Osteoblast (primary cell): ENCODE results near the gene OXSM. TPM values are rescaled to one million over a fixed set of nuclear protein-coding genes. Genes with fewer than 3 reads are reported as not detected.

Source experiments
- DNase-seq: peaks from one replicate; pipeline ENCODE4 v3.0.0; 2011; ENCODE audit warnings: low spot score, mixed read lengths; ENCODE audit not compliant: insufficient read length; ENCODE audit errors: missing footprints
- H2AFZ ChIP-seq: 2 replicates; pipeline ENCODE4 v1.6.0; 2011; ENCODE audit warnings: mild to moderate bottlenecking, low read length
- H3K27ac ChIP-seq: 2 replicates; pipeline ENCODE4 v1.5.1; 2011; ENCODE audit warnings: mild to moderate bottlenecking, low read depth, low read length, moderate library complexity
- H3K27me3 ChIP-seq: 2 replicates; pipeline ENCODE4 v1.6.0; 2012; ENCODE audit warnings: mild to moderate bottlenecking, control low read depth, inconsistent platforms, low read length, moderate library complexity; ENCODE audit not compliant: insufficient read depth
- H3K36me3 ChIP-seq: 2 replicates; pipeline ENCODE4 v1.5.1; 2011; ENCODE audit warnings: mild to moderate bottlenecking, low read length, control low read depth, moderate library complexity; ENCODE audit not compliant: insufficient read depth
- H3K4me1 ChIP-seq: 2 replicates; pipeline ENCODE4 v1.5.1; 2011; ENCODE audit warnings: mild to moderate bottlenecking, low read length, control low read depth, moderate library complexity; ENCODE audit not compliant: insufficient read depth
- H3K4me2 ChIP-seq: 2 replicates; pipeline ENCODE4 v1.6.0; 2011; ENCODE audit warnings: mild to moderate bottlenecking, low read length; ENCODE audit not compliant: insufficient read depth
- H3K4me3 ChIP-seq: fragments of 200-600 bp; sonication (generic); 3 replicates; pipeline ENCODE4 v1.5.1; 2012; ENCODE audit warnings: mild to moderate bottlenecking, low read length, inconsistent platforms; ENCODE audit not compliant: insufficient read depth
- H3K79me2 ChIP-seq: 2 replicates; pipeline ENCODE4 v1.6.0; 2012; ENCODE audit warnings: mild to moderate bottlenecking, low read length, control low read depth, inconsistent platforms; ENCODE audit not compliant: insufficient read depth
- H3K9me3 ChIP-seq: 2 replicates; pipeline ENCODE4 v1.5.1; 2011; ENCODE audit warnings: low read depth, low read length, control low read depth
- H4K20me1 ChIP-seq: 2 replicates; pipeline ENCODE4 v1.6.0; 2012; ENCODE audit warnings: mild to moderate bottlenecking, low read length, control low read depth; ENCODE audit not compliant: insufficient read depth
- total RNA-seq: library from RNA; depleted of rRNA; stranded (reverse); fragments of >200 nt; gene quantifications from 2 replicates; pipeline ENCODE4 v1.2.3, GENCODE V29; 2012
- TF ChIP-seq, protein P1 (sequence below): IDR thresholded peaks from 2 replicates; pipeline ENCODE4 v1.5.1; 2011; ENCODE audit warnings: mild to moderate bottlenecking, low read depth, low read length, moderate library complexity; ENCODE audit errors: extremely low read depth

Gene OXSM
- total RNA-seq, 1 donor = 11.2 TPM

DNA sequence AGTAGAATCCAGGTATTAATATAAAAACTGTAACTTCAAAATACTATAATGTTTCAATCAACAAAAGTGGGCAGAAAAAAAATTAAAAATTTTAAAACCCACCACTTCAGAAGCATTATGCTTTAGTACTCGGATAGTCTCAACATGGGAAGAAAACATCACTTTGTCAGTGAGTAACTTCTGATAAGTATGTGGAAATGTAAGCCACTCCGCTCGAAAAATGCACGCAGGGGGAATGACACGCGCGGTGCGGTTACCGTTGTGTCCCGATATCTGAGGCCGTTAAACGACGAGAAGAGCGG lies 7.3 kb upstream of the OXSM start:
- Histone ChIP-seq H3K79me2 (peaks cover 39% of the 10 kb centered on the region), H4K20me1 (no peaks in the 10 kb centered on the region), H3K27me3 (no peaks in the 10 kb centered on the region), H3K4me3 (peak overlapping the region; percentile 88), H3K4me1 (peaks cover 14% of the 10 kb centered on the region), H3K27ac (peak overlapping the region; percentile 70), H2AFZ (peak overlapping the region; percentile 87), H3K4me2 (peak overlapping the region; percentile 88), H3K36me3 (no peaks in the 10 kb centered on the region), H3K9me3 (no peaks in the 10 kb centered on the region)
- TF ChIP-seq, protein P1, sequence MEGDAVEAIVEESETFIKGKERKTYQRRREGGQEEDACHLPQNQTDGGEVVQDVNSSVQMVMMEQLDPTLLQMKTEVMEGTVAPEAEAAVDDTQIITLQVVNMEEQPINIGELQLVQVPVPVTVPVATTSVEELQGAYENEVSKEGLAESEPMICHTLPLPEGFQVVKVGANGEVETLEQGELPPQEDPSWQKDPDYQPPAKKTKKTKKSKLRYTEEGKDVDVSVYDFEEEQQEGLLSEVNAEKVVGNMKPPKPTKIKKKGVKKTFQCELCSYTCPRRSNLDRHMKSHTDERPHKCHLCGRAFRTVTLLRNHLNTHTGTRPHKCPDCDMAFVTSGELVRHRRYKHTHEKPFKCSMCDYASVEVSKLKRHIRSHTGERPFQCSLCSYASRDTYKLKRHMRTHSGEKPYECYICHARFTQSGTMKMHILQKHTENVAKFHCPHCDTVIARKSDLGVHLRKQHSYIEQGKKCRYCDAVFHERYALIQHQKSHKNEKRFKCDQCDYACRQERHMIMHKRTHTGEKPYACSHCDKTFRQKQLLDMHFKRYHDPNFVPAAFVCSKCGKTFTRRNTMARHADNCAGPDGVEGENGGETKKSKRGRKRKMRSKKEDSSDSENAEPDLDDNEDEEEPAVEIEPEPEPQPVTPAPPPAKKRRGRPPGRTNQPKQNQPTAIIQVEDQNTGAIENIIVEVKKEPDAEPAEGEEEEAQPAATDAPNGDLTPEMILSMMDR = no peak
- peak; percentile 89 for DNase-seq

DNA sequence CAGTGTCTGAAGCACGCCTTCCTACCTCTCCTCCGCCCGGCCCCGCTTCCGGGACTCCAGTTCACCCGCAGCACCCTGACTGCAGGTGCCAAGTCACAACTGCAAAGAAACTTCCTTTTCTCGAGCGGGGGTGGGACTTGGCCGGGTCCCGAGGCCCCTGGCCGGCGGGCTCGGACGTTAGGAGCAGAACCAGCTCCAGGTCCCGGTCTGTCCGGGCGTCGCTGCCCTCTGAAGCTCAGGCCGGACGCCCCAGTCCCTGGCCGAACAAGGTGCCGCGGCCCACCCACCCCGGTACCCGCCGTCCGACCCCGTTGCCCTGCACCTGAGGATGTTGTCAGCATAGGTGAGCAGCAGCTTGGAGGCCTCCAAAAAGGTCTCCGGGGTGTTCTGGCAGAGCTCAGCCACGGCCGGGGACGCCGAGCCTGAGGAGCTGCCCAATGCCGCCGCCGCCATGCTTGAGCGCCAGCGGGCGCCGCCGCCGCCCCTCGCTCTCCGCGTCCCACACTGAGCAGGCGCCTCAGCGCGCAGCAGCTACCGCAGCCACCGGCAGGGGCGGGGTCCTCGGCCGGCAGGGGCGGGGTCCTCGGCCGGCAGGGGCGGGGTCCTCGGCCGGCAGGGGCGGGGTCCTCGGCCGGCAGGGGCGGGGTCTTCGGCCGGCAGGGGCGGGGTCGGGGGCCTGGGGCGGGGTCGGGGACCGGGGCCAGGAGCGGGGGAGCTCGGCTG lies 6.8 kb upstream of the OXSM start, which contains the start of gene NGLY1:
NGLY1 (minus strand) TSS at position 506 of the 723 bp plus-strand sequence; CDS start at position 453, 53 bp downstream.
- Histone ChIP-seq H3K4me2 (peak within 1 kb of the TSS; percentile 92), H3K9me3 (no peaks in the 10 kb centered on the region), H3K36me3 (no peaks in the 10 kb centered on the region), H3K27me3 (no peaks in the 10 kb centered on the region), H3K4me3 (peak within 1 kb of the TSS; percentile 88), H3K27ac (peak within 1 kb of the TSS; percentile 70), H2AFZ (peak within 1 kb of the TSS; percentile 95), H3K79me2 (peaks cover 39% of the 10 kb centered on the region), H3K4me1 (peaks cover 14% of the 10 kb centered on the region), H4K20me1 (no peaks in the 10 kb centered on the region)
- DNase-seq = peak; percentile 97
- TF ChIP-seq, protein P1 = no peak

DNA sequence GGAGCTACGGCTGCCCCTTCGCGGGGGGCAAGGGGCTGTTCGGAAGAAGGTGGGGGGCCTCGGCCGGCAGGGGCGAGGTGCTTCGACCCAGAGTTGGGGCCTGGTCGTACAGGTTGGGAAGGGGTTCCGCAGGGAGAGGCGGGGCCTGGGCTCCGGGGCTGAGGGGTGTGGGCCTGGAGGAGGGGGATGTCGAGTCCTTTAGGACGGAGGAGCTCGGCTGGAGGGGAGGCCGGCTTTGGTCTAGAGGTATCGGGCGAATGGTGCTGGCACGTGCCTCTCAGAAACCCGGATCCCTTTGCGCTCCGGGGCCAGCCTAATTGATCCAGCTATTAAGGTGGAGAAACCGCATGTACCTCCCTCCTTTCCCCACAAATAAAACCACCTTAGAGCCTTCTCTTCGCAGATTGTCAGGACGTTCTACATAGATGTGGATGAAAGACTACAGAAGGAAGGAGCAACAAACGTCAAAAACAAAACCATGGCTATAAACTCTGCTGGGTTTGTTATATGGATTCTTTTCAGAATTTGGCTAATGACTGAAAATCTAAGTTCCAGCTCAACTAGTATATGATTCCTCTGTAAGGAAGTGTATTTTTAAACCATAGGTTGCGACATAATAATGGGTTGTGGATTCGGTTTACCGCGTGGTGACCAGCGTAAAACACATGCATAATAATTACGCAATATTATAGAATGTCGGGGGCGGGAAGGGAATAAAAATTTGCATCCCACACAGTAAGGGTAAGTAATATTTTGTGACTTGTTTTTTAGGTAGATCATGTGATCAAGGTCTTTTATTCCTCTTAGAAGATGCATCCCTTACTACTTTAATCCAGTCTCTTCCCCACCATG lies 6.0 kb upstream of the OXSM start:
- DNase-seq = peak; percentile 88
- peak overlapping the region; percentile 92 for H3K4me2 ChIP-seq

More for the DNA sequence above, 6.0 kb upstream of the OXSM start:
- H3K4me1 ChIP-seq = peaks cover 18% of the 10 kb centered on the region
- H2AFZ ChIP-seq = peak overlapping the region; percentile 95
- peak overlapping the region; percentile 64 for H3K27ac ChIP-seq
- H3K79me2 ChIP-seq = peaks cover 38% of the 10 kb centered on the region
- no peaks in the 10 kb centered on the region for H3K36me3 ChIP-seq
- peak overlapping the region; percentile 88 for H3K4me3 ChIP-seq
- H3K9me3 ChIP-seq = no peaks in the 10 kb centered on the region
- TF ChIP-seq, protein P1 = no peak
- no peaks in the 10 kb centered on the region for H3K27me3 ChIP-seq
- no peaks in the 10 kb centered on the region for H4K20me1 ChIP-seq
